Testis (tissue), 3 donors: Measurements from ENCODE around the gene TMOD4. TPM values are rescaled to one million over a fixed set of nuclear protein-coding genes. Genes with fewer than 3 reads are reported as not detected.

Experiments
- DNase-seq: peaks from one replicate; pipeline ENCODE4 v3.0.0-alpha.2; 2019
- H3K27ac ChIP-seq, 2 donors: fragments of 200-600 bp; sonication (generic); one replicate each; pipeline ENCODE4 v1.5.1; 2019
- H3K27me3 ChIP-seq: fragments of 200-600 bp; sonication (generic); one replicate; pipeline ENCODE4 v1.5.1; 2019
- H3K36me3 ChIP-seq: fragments of 200-600 bp; sonication (generic); one replicate; pipeline ENCODE4 v1.5.1; 2017; ENCODE audit warnings: low read depth; ENCODE audit errors: missing control alignments
- H3K4me1 ChIP-seq: fragments of 200-600 bp; sonication (generic); one replicate; pipeline ENCODE4 v1.5.1; 2019
- H3K4me3 ChIP-seq, 2 donors: fragments of 200-600 bp; sonication (generic); one replicate each; pipeline ENCODE4 v1.5.1; 2017 to 2019
- H3K9me3 ChIP-seq: fragments of 200-600 bp; sonication (generic); one replicate; pipeline ENCODE4 v1.5.1; 2017
- POLR2A ChIP-seq: fragments of 450-650 bp; IDR thresholded peaks from one replicate; pipeline ENCODE4 v1.6.1; 2017; ENCODE audit warnings: antibody characterized with exemption, mild to moderate bottlenecking, moderate library complexity
- WGBS, 2 donors: methylation state at CpG; one replicate each; pipeline ENCODE4 v1.1.5; 2018; 5-methylcytosine and 5-hydroxymethylcytosine counted together
- intact Hi-C: fragments of 100-400 bp; cut with DNase I; formaldehyde crosslinking; loops from one replicate; pipeline ENCODE4 v1.15.1; 2023; ENCODE audit warnings: low total_unique reads
- polyA plus RNA-seq: library from polyadenylated mRNA; stranded (reverse); fragments of 350-450 nt; fragmentation: Illumina TruSeq; extraction: RNeasy Lipid Tissue Mini Kit (QIAGEN cat#74804); gene quantifications from one replicate; pipeline ENCODE4 v1.2.3, GENCODE V29; 2014; ENCODE audit warnings: low read depth, low replicate concordance; ENCODE audit not compliant: insufficient read depth
- total RNA-seq, 2 donors: library from RNA; depleted of rRNA; stranded (reverse); fragments of >200 nt; gene quantifications; one replicate each; pipeline ENCODE4 v1.2.3, GENCODE V29; 2016
- TF ChIP-seq, protein P1 (sequence below), 3 experiments: fragments of 450-650 bp in 2 of 3; fragments of 200-600 bp in 1 of 3; sonication (generic) in 1 of 3; IDR thresholded peaks; one replicate each; pipeline ENCODE4 v1.5.1; 2016 to 2019; ENCODE audit warnings: antibody characterized with exemption in 3 of 3, mild to moderate bottlenecking in 2 of 3, moderate library complexity in 1 of 3

Gene TMOD4
- total and polyA plus RNA-seq, 3 donors from 2014 or later: 2.1 TPM; not detected in 2

GRCh38 chr1:151144474-151145303 is 31.1 kb downstream of the TMOD4 start:
- Histone ChIP-seq H3K4me1 (peaks cover 41% of the 10 kb centered on the region), H3K4me3 (peak overlapping the region; percentile 86 to 93)
- intact Hi-C loops: no loop called here

GRCh38 chr1:151143986-151144385 is 31.8 kb downstream of the TMOD4 start:
- H3K27ac ChIP-seq: peak overlapping the region; percentile 31 to 60
- DNase-seq: no peak
- H3K27me3 ChIP-seq: no peaks in the 10 kb centered on the region
- peak overlapping the region in 1 of 2 donors; percentile 93 for H3K4me3 ChIP-seq
- intact Hi-C loops: no loop called here
- no peaks in the 10 kb centered on the region for H3K9me3 ChIP-seq
- 52 to 60% methylated on average over 5 of the region's 5 CpGs for WGBS, 2 donors
- H3K36me3 ChIP-seq: no peaks in the 10 kb centered on the region
- TF ChIP-seq, protein P1, sequence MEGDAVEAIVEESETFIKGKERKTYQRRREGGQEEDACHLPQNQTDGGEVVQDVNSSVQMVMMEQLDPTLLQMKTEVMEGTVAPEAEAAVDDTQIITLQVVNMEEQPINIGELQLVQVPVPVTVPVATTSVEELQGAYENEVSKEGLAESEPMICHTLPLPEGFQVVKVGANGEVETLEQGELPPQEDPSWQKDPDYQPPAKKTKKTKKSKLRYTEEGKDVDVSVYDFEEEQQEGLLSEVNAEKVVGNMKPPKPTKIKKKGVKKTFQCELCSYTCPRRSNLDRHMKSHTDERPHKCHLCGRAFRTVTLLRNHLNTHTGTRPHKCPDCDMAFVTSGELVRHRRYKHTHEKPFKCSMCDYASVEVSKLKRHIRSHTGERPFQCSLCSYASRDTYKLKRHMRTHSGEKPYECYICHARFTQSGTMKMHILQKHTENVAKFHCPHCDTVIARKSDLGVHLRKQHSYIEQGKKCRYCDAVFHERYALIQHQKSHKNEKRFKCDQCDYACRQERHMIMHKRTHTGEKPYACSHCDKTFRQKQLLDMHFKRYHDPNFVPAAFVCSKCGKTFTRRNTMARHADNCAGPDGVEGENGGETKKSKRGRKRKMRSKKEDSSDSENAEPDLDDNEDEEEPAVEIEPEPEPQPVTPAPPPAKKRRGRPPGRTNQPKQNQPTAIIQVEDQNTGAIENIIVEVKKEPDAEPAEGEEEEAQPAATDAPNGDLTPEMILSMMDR (IDR thresholded peaks at IDR 0.05): no peak
- no peak for TF ChIP-seq POLR2A
- peaks cover 36% of the 10 kb centered on the region for H3K4me1 ChIP-seq

More at GRCh38 chr1:151144474-151145303, 31.1 kb downstream of the TMOD4 start:
- WGBS, 2 donors: 32 to 38% methylated on average over 7 of the region's 7 CpGs
- H3K27me3 ChIP-seq: no peaks in the 10 kb centered on the region
- no peaks in the 10 kb centered on the region for H3K9me3 ChIP-seq
- no peak for DNase-seq
- TF ChIP-seq, protein P1 (IDR thresholded peaks at IDR 0.05): no peak
- no peak for TF ChIP-seq POLR2A
- no peaks in the 10 kb centered on the region for H3K36me3 ChIP-seq
- peak overlapping the region; percentile 66 to 83 for H3K27ac ChIP-seq

- H3K4me1 ChIP-seq: peaks cover 34% of the 10 kb centered on the region
- DNase-seq: no peak
- TF ChIP-seq POLR2A: no peak
- TF ChIP-seq, protein P1 (IDR thresholded peaks at IDR 0.05): no peak
- H3K27ac ChIP-seq: no peak overlapping the region
- no peaks in the 10 kb centered on the region for H3K36me3 ChIP-seq
- H3K9me3 ChIP-seq: no peaks in the 10 kb centered on the region
- no peaks in the 10 kb centered on the region for H3K27me3 ChIP-seq
- no peak overlapping the region for H3K4me3 ChIP-seq
- WGBS, 2 donors: 68 to 70% methylated on average over 7 of the region's 7 CpGs
- intact Hi-C loops: no loop called here
Observed at GRCh38 chr1:151143057-151143435, 32.7 kb downstream of the TMOD4 start.

DNA sequence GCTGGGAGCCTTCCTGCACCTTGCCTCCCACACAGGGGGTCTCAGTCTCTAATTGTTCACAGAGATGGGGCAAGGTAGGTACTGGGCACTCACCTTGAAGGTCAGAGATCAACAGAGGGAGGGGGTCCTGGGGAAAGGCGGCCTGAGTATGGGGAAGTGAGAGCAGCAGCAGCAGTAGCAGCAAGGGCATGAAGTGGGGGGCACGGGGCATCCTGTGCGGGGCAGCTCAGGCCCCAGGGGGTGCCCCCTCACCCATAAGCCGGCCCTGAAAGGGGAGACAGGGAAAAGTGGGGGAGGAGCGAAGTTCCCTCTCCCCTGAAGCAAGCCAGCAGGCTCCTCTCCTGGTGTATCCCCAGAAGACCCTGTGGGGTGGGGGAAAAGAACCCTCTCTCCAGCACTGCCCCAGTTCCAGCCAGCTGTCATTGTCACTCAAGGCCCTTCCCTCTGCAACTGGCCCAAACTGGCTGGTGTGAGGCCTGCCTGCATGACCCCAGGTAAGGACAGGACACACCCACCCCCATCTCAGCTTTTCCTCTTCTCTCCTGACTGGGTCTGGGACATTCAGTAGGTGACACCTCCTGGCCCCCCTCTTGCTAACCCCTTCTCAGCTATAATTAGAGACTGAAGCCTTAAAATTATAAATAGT is 33.2 kb downstream of the TMOD4 start:
- Histone ChIP-seq H3K36me3 (no peaks in the 10 kb centered on the region), H3K27me3 (no peaks in the 10 kb centered on the region), H3K4me3 (no peak overlapping the region), H3K4me1 (peaks cover 28% of the 10 kb centered on the region), H3K27ac (no peak overlapping the region), H3K9me3 (no peaks in the 10 kb centered on the region)
- no peak for DNase-seq
- intact Hi-C loops: no loop called here
- TF ChIP-seq POLR2A: no peak
- TF ChIP-seq, protein P1 (IDR thresholded peaks at IDR 0.05): no peak
- 66 to 96% methylated on average over 3 to 5 of the region's 5 CpGs for WGBS, 2 donors
